GM06990 (cell line): Measurements from ENCODE around the gene THAP5.

Experiments
- DNase-seq: peaks from one replicate; pipeline ENCODE4 v3.0.0-alpha.2; 2011; ENCODE audit not compliant: insufficient read length; ENCODE audit errors: extremely low read depth
- H3K27me3 ChIP-seq: replicated peaks from 2 replicates; pipeline ENCODE4 v1.6.0; 2011; ENCODE audit warnings: low read length; ENCODE audit not compliant: control insufficient read depth, insufficient read depth
- H3K36me3 ChIP-seq: 2 replicates; pipeline ENCODE4 v1.5.1; 2011; ENCODE audit warnings: low read length; ENCODE audit not compliant: control insufficient read depth, insufficient read depth
- H3K4me3 ChIP-seq: replicated peaks from 2 replicates; pipeline ENCODE4 v1.5.1; 2011; ENCODE audit warnings: low read depth, mild to moderate bottlenecking, control low read depth, low read length
- CTCF ChIP-seq: IDR thresholded peaks from 2 replicates; pipeline ENCODE4 v1.5.1; 2011; ENCODE audit warnings: low read length, control low read depth, mild to moderate bottlenecking, inconsistent platforms; ENCODE audit not compliant: insufficient read depth, poor library complexity, severe bottlenecking

Gene THAP5

GRCh38 chr7:108611268-108611667 lies 41.8 kb upstream of the THAP5 start:
- Histone ChIP-seq H3K4me3 (no peak overlapping the region), H3K36me3 (no peaks in the 10 kb centered on the region), H3K27me3 (no peaks in the 10 kb centered on the region; the same call in 1 of the 2 replicates)
- no peak for TF ChIP-seq CTCF
- DNase-seq = no peak

GRCh38 chr7:108609643-108610042 lies 40.1 kb upstream of the THAP5 start:
- no peak for TF ChIP-seq CTCF
- Histone ChIP-seq H3K36me3 (no peaks in the 10 kb centered on the region), H3K27me3 (no peaks in the 10 kb centered on the region; the same call in 1 of the 2 replicates), H3K4me3 (no peak overlapping the region)
- no peak for DNase-seq

GRCh38 chr7:108605559-108606201 lies 36.2 kb upstream of the THAP5 start:
- Histone ChIP-seq H3K36me3 (no peaks in the 10 kb centered on the region), H3K4me3 (no peak overlapping the region), H3K27me3 (no peaks in the 10 kb centered on the region)
- DNase-seq = no peak
- no peak for TF ChIP-seq CTCF

- DNase-seq = no peak
- H3K27me3 ChIP-seq = no peaks in the 10 kb centered on the region
- H3K4me3 ChIP-seq = no peak overlapping the region
- no peaks in the 10 kb centered on the region for H3K36me3 ChIP-seq
- TF ChIP-seq CTCF = no peak
Measured at GRCh38 chr7:108604307-108605077, 35.0 kb upstream of the THAP5 start.

GRCh38 chr7:108603656-108604306 lies 34.3 kb upstream of the THAP5 start:
- no peak for TF ChIP-seq CTCF
- Histone ChIP-seq H3K36me3 (no peaks in the 10 kb centered on the region), H3K4me3 (no peak overlapping the region), H3K27me3 (no peaks in the 10 kb centered on the region)
- DNase-seq = no peak
